ENCODE measurements around the gene PSKH1.

The PSKH1 gene

DNA sequence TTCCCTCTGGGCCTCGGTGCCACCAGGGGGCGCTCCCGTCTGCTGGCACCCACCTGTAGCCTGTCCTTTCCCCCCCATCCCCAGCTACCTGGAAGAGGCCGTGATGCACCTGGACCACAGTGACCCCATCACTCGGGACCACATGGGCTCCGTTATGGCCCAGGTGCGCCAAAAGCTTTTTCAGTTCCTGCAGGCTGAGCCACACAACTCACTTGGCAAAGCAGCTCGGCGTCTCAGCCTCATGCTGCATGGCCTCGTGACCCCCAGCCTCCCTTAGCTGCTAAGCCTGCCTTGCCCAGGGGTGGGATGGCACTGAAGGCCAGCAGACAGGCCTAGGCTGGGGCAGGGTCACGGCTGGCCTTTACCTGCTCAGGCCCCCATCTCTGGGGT, 9.2 kb upstream of the PSKH1 start:
- Mint-ChIP-seq H3K9me3 (no peaks in the 10 kb centered on the region), H3K4me1 (ENCODE audit: low read depth in 2 of 2) (peaks cover 0 to 6% of the 10 kb centered on the region in 2 donors), H3K27ac (peak overlapping the region in 1 of 2 donors; percentile 88), H3K27me3 (no peaks in the 10 kb centered on the region), H3K36me3 (ENCODE audit: insufficient read depth) (peaks cover 41% of the 10 kb centered on the region), H3K4me3 (no peak overlapping the region)
- ATAC-seq (replicated peaks), result peak; percentile 90
- peak; percentile 71 to 72 (median 72) for DNase-seq

DNA sequence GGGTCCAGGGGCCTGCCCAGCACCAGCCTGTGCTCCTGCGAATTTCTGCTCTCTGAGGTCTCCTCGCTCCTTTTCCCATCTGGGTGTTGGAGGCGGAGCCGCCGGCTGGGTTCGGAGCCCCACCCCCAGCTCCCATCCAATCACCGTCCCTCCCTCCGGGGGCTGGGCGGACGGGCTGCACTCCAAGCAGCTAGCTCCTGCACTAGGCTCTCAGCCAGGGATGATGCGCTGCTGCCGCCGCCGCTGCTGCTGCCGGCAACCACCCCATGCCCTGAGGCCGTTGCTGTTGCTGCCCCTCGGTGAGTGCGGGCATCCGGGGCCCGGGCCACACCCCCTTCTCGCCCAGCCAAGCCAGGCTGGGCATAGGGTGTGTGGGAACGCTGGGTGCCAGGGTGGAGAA, 8.4 kb upstream of the PSKH1 start, which contains the start of gene NRN1L:
Gene NRN1L (plus strand): TSS at position 202 of the 400 bp plus-strand sequence. CDS start 19 bp downstream, at position 221.
- no peaks in the 10 kb centered on the region for H3K27me3 Mint-ChIP-seq
- peaks cover 0 to 6% of the 10 kb centered on the region in 2 donors for H3K4me1 Mint-ChIP-seq (ENCODE audit: low read depth in 2 of 2)
- no peak within 1 kb of the TSS for H3K4me3 Mint-ChIP-seq
- H3K9me3 Mint-ChIP-seq, result no peaks in the 10 kb centered on the region
- ATAC-seq (replicated peaks) (no peak), DNase-seq (no peak)
- H3K27ac Mint-ChIP-seq, result peak within 1 kb of the TSS in 1 of 2 donors; percentile 88
- peaks cover 33% of the 10 kb centered on the region for H3K36me3 Mint-ChIP-seq (ENCODE audit: insufficient read depth)

DNA sequence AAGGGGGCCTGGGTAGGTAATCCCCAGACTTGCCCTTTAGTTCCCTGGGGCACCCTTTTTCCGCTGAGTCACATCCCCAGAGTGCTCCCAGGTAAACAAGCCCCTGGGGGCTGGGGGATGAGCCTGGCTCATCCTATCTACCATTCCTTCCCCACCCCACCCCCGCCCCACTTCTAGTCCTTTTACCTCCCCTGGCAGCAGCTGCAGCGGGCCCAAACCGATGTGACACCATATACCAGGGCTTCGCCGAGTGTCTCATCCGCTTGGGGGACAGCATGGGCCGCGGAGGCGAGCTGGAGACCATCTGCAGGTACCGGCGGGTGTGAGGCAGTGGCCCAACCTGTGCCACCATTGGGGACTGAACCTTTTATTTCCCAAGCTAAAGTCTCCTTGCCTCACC, 7.5 kb upstream of the PSKH1 start:
- Mint-ChIP-seq H3K4me1 (ENCODE audit: low read depth in 2 of 2) (peaks cover 0 to 6% of the 10 kb centered on the region in 2 donors), H3K9me3 (no peaks in the 10 kb centered on the region), H3K36me3 (ENCODE audit: insufficient read depth) (peaks cover 28% of the 10 kb centered on the region), H3K27ac (no peak overlapping the region), H3K4me3 (no peak overlapping the region), H3K27me3 (no peaks in the 10 kb centered on the region)
- ATAC-seq (replicated peaks) (no peak), DNase-seq (no peak)

DNA sequence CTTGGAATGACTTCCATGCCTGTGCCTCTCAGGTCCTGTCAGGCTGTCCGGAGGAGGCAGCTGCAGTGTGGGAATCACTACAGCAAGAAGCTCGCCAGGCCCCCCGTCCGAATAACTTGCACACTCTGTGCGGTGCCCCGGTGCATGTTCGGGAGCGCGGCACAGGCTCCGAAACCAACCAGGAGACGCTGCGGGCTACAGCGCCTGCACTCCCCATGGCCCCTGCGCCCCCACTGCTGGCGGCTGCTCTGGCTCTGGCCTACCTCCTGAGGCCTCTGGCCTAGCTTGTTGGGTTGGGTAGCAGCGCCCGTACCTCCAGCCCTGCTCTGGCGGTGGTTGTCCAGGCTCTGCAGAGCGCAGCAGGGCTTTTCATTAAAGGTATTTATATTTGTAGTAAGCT, 7.1 kb upstream of the PSKH1 start:
- no peak for DNase-seq
- no peak for ATAC-seq (replicated peaks)
- Mint-ChIP-seq H3K27me3 (no peaks in the 10 kb centered on the region), H3K27ac (no peak overlapping the region), H3K36me3 (ENCODE audit: insufficient read depth) (peaks cover 24% of the 10 kb centered on the region), H3K4me3 (no peak overlapping the region), H3K9me3 (no peaks in the 10 kb centered on the region), H3K4me1 (ENCODE audit: low read depth in 2 of 2) (peaks cover 0 to 6% of the 10 kb centered on the region in 2 donors)

DNA sequence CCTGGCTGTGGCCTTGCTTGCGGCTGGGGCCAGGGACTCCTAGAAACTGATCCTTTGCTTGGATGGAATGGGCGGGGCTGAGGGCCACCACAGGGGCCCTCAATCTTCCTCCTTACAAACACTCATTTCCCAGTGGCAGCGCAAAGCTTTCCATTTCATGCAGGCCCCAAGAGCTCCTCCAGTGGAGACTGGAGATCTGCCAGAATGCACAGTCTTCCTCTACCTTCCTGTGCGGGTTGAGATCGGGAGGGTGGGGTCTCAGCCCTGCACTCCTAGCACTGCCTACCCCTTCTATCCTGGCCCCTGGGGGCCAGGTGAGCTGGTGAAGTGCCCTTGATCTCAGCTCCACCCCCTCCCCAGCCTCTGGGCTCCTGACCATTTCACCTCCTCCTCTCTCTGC, 6.7 kb upstream of the PSKH1 start:
- DNase-seq, result no peak
- peaks cover 21% of the 10 kb centered on the region for H3K36me3 Mint-ChIP-seq (ENCODE audit: insufficient read depth)
- no peaks in the 10 kb centered on the region for H3K9me3 Mint-ChIP-seq
- H3K4me1 Mint-ChIP-seq (ENCODE audit: low read depth in 2 of 2), result peaks cover 0 to 6% of the 10 kb centered on the region in 2 donors
- H3K27ac Mint-ChIP-seq, result peak overlapping the region in 1 of 2 donors; percentile 71
- no peak overlapping the region for H3K4me3 Mint-ChIP-seq
- ATAC-seq (replicated peaks), result no peak
- no peaks in the 10 kb centered on the region for H3K27me3 Mint-ChIP-seq

DNA sequence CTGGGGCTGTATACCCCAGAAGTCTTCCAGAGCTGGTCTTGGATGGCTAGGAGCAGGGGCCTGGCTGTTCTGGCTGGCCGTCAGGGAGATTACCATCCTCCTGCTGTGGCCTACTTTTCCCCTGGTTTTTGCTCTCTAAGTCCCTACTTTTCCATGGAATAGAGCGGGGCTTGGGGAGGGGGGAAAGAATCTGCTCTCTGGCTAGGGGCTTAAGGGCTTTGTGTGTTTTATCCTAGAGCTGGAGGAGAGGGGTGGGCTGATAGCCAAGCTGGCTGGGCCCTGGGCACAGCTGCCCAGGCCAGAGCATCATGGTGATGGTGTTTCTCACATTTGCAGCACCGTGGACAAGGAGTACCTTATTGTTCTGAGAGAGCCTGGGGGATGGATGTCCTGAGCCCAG, 4.7 kb upstream of the PSKH1 start:
- H3K27ac Mint-ChIP-seq, result no peak overlapping the region
- H3K36me3 Mint-ChIP-seq (ENCODE audit: insufficient read depth), result peaks cover 18% of the 10 kb centered on the region
- H3K4me3 Mint-ChIP-seq, result no peak overlapping the region
- ATAC-seq (replicated peaks), result no peak
- peaks cover 5 to 7% of the 10 kb centered on the region in 2 donors for H3K4me1 Mint-ChIP-seq (ENCODE audit: low read depth in 2 of 2)
- DNase-seq, result no peak
- H3K27me3 Mint-ChIP-seq, result no peaks in the 10 kb centered on the region
- no peaks in the 10 kb centered on the region for H3K9me3 Mint-ChIP-seq

DNA sequence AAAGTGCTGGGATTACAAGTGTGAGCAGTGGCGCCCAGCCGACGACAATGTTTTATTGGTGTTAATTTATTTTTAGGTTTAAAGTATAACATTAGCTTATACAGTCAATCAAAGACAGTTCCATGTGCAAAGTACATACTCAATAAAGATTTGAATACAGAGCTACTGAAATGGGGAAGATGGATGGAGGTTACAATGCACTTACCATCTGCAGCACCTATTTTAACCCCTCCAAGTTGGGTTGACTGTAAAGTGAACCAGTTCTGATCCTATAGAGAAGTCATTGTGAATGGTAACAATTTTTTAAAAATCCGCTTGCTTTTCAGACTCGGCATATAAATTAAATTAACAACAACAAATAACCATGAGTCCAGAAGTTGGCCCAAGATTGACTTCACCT, 679 bp upstream of the PSKH1 start:
- peaks cover 8% of the 10 kb centered on the region for H3K36me3 Mint-ChIP-seq (ENCODE audit: insufficient read depth)
- ATAC-seq (replicated peaks) (no peak), DNase-seq (no peak)
- H3K27ac Mint-ChIP-seq, result peak overlapping the region; percentile 95 to 97
- H3K9me3 Mint-ChIP-seq, result no peaks in the 10 kb centered on the region
- H3K4me3 Mint-ChIP-seq, result peak overlapping the region; percentile 94 to 95
- H3K27me3 Mint-ChIP-seq, result no peaks in the 10 kb centered on the region
- H3K4me1 Mint-ChIP-seq (ENCODE audit: low read depth in 2 of 2), result peaks cover 18 to 22% of the 10 kb centered on the region in 2 donors

DNA sequence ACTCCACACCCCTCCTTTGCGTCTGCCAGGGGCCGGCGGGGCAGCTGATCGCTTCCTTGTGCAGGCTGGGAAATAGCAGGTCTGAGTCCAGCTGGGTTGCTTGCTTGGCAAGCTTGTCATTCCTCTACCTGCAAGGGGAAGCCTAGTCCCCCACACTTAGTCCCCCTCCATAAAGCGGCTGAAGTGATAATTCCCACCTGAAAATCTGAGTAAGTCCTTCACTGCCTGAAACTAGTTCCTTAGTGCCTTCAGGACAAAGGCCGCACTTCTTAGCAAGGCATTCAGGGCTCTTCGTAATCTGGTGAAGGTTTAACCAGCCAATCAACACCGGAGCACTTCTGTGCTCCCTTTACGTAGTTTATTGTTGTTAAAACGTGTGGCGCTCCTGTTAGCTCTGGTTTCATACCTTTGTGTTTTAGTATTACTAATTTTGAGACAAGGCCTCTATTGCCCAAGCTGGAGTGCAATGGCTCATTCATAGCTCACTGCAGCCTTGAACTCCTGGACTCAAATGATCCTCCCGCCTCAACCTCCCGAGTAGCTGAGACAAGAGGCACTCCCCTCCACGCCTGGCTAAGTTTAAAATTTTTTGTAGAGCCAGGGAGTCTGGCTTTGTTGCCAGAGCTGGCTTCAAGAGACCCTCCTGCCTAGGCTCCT, 817 bp downstream of the PSKH1 start:
- Mint-ChIP-seq H3K27me3 (no peaks in the 10 kb centered on the region), H3K36me3 (ENCODE audit: insufficient read depth) (peaks cover 8% of the 10 kb centered on the region), H3K9me3 (no peaks in the 10 kb centered on the region), H3K4me3 (peak overlapping the region; percentile 94 to 95), H3K4me1 (ENCODE audit: low read depth in 2 of 2) (peaks cover 18 to 22% of the 10 kb centered on the region in 2 donors), H3K27ac (peak overlapping the region; percentile 95 to 97)
- no peak for DNase-seq
- no peak for ATAC-seq (replicated peaks)

DNA sequence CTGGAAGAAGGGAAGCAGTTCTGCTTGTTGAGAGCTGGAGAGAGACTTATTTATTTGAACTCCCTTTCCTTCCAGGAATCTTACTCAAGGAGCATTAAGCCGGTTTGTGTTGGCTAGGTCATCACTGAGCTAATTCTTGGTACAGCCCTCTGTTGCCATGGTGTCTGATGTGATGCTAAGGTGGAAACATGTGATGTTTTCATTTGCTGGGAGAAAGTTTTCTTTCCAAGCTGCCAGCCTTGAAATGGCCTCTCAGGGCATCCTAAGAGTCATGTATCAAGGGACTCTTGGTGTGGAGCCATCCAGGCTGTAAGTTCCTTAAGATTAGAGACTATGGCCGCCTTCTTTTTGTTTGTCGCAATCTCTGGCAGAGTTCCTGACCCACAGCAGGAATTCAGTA, 4.2 kb downstream of the PSKH1 start:
- ATAC-seq (replicated peaks) (no peak), DNase-seq (no peak)
- no peaks in the 10 kb centered on the region for H3K27me3 Mint-ChIP-seq
- H3K4me1 Mint-ChIP-seq (ENCODE audit: low read depth in 2 of 2), result peaks cover 25 to 36% of the 10 kb centered on the region in 2 donors
- peak overlapping the region in 1 of 2 donors; percentile 51 for H3K27ac Mint-ChIP-seq
- no peak overlapping the region for H3K4me3 Mint-ChIP-seq
- no peaks in the 10 kb centered on the region for H3K9me3 Mint-ChIP-seq
- H3K36me3 Mint-ChIP-seq (ENCODE audit: insufficient read depth), result peaks cover 8% of the 10 kb centered on the region

DNA sequence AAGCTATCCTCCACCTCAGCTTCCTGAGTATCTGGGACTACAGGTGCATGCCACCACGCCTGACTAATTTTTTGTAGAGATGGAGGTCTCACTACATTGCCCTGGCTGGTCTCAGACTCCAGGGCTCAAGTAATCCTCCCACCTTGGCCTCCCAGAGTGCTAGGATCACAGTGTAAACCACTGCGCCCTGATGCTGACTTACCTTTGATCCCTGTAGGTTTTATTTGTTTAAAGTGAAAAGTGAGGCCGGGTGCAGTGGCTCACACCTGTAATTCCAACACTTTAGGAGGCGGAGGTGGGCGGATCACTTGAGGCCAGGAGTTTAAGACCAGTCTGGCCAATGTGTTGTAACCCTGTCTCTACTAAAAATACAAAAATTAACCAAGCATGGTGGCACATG, 8.7 kb downstream of the PSKH1 start:
- Mint-ChIP-seq H3K9me3 (no peaks in the 10 kb centered on the region), H3K36me3 (ENCODE audit: insufficient read depth) (peaks cover 19% of the 10 kb centered on the region), H3K4me1 (ENCODE audit: low read depth in 2 of 2) (peaks cover 18 to 24% of the 10 kb centered on the region in 2 donors), H3K27ac (peak overlapping the region in 1 of 2 donors; percentile 25), H3K27me3 (no peaks in the 10 kb centered on the region), H3K4me3 (no peak overlapping the region)
- no peak for ATAC-seq (replicated peaks)
- no peak for DNase-seq

DNA sequence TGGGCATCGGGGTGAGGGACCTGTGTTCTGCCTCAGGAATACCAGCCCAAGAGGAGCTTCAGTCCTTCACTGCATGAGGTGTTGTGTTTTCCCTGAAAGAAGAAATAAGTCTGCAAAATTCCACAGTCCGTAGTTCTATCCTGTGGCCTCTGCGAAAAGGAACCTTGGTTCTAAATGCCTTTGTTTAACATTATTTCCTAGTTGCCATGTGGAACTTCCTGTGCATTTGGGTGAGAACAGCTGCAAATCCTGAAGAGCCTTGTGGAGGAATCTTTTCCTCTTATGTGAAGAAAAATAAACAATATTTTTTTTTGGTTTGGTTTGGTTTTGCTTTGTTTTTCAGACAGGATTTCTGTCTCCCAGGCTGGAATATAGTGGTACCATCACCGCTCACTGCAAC, 9.8 kb downstream of the PSKH1 start:
- no peaks in the 10 kb centered on the region for H3K27me3 Mint-ChIP-seq
- no peaks in the 10 kb centered on the region for H3K9me3 Mint-ChIP-seq
- DNase-seq, result no peak
- no peak overlapping the region for H3K4me3 Mint-ChIP-seq
- H3K4me1 Mint-ChIP-seq (ENCODE audit: low read depth in 2 of 2), result peaks cover 14 to 24% of the 10 kb centered on the region in 2 donors
- H3K36me3 Mint-ChIP-seq (ENCODE audit: insufficient read depth), result peaks cover 19% of the 10 kb centered on the region
- no peak overlapping the region for H3K27ac Mint-ChIP-seq
- no peak for ATAC-seq (replicated peaks)

DNA sequence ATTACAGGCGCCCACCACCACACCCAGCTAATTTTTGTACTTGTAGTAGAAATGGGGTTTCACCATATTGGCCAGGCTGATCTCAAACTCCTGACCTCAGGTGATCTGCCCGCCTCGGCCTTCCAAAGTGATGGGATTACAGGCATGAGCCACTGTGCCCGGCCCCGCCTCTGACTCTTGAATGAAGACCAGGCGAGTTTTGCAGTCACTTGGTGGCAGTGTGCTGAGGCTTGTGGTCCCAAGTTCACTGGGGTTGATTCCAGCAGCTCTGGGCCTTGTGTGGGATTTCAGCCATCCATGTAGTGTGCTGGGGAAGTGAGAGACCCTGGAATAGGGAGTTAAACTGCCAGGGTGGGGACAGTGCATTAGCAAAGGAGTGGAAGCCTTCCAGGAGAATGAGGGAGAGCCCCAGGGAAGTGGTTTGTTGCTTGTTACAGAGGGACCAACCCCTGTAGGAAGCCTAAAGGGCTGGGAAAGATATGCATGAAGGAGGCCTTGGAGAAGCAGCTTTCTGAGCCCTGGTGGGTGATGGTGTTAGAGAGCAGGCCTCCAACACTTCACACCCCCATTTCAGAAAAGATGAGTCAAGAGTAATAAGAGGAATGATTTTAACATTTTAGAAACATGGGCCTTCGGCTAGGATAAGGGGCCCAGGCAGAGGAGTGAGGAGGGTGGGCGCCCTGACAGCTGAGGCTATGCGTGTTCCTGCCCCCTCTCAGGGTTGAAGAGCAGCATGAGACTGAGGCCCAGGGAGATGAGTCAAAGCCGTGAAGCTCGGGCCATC, 14.5 kb downstream of the PSKH1 start:
- H3K36me3 Mint-ChIP-seq (ENCODE audit: insufficient read depth), result peaks cover 30% of the 10 kb centered on the region
- H3K4me1 Mint-ChIP-seq (ENCODE audit: low read depth in 2 of 2), result peaks cover 9 to 12% of the 10 kb centered on the region in 2 donors
- ATAC-seq (replicated peaks) (no peak), DNase-seq (no peak)
- H3K27me3 Mint-ChIP-seq, result no peaks in the 10 kb centered on the region
- H3K4me3 Mint-ChIP-seq, result no peak overlapping the region
- H3K27ac Mint-ChIP-seq, result peak overlapping the region; percentile 73 to 82
- no peaks in the 10 kb centered on the region for H3K9me3 Mint-ChIP-seq

DNA sequence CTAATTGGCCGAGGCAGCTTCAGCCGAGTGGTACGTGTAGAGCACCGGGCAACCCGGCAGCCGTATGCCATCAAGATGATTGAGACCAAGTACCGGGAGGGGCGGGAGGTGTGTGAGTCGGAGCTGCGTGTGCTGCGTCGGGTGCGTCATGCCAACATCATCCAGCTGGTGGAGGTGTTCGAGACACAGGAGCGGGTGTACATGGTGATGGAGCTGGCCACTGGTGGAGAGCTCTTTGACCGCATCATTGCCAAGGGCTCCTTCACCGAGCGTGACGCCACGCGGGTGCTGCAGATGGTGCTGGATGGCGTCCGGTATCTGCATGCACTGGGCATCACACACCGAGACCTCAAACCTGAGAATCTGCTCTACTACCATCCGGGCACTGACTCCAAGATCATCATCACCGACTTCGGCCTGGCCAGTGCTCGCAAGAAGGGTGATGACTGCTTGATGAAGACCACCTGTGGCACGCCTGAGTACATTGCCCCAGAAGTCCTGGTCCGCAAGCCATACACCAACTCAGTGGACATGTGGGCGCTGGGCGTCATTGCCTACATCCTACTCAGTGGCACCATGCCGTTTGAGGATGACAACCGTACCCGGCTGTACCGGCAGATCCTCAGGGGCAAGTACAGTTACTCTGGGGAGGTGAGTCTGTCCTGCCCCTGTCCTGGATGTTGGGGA, 16.1 kb downstream of the PSKH1 start:
- H3K27ac Mint-ChIP-seq, result peak overlapping the region in 1 of 2 donors; percentile 41
- DNase-seq (no peak), ATAC-seq (replicated peaks) (no peak)
- no peaks in the 10 kb centered on the region for H3K27me3 Mint-ChIP-seq
- H3K4me3 Mint-ChIP-seq, result no peak overlapping the region
- H3K4me1 Mint-ChIP-seq (ENCODE audit: low read depth in 2 of 2), result peaks cover 4 to 12% of the 10 kb centered on the region in 2 donors
- H3K36me3 Mint-ChIP-seq (ENCODE audit: insufficient read depth), result peaks cover 19% of the 10 kb centered on the region
- no peaks in the 10 kb centered on the region for H3K9me3 Mint-ChIP-seq

Measured in effector memory CD8-positive, alpha-beta T cell (primary cell).